ENCODE results near the gene GNAS. TPM values are rescaled to one million over a fixed set of nuclear protein-coding genes. Genes with fewer than 3 reads are reported as not detected.

GNAS gene
- total and polyA plus RNA-seq, 4 experiments from 2014 or later: 70.1 to 645 (median 412) TPM

GRCh38 chr20:58865843-58866242, 13.3 kb downstream of the GNAS start:
- H3K27ac Mint-ChIP-seq: no peak overlapping the region
- DNase-seq: no peak
- H3K9me3 Mint-ChIP-seq: peaks cover 0 to 1% (median 0%) of the 10 kb centered on the region in 8 donors
- H3K36me3 Mint-ChIP-seq: no peaks in the 10 kb centered on the region
- Histone ChIP-seq H3K27me3 (ENCODE audit: insufficient read depth, low read length) (no peaks in the 10 kb centered on the region), H3K4me1 (ENCODE audit: insufficient read depth, low read length) (no peaks in the 10 kb centered on the region), H3K36me3 (ENCODE audit: insufficient read depth, low read length) (no peaks in the 10 kb centered on the region), H3K9me3 (ENCODE audit: control insufficient read depth in 1 of 2, low read length in 2 of 2) (no peaks in the 10 kb centered on the region), H3K4me3 (ENCODE audit: low read length in 2 of 2) (no peak overlapping the region), H3K27ac (ENCODE audit: low read depth, low read length) (no peak overlapping the region)
- peaks cover 0 to 3% (median 0%) of the 10 kb centered on the region in 4 donors for H3K4me1 Mint-ChIP-seq
- ChIA-PET POLR2A (ENCODE audit: partially characterized antibody) (no interaction called here), CTCF (ENCODE audit: partially characterized antibody) (interaction anchor here (0.7 to 2.7 kb wide), 3 partner anchors 356 to 630 kb away, joined by 4 to 9 read pairs (median 6); no protein-coding TSS in a partner anchor)
- no peak overlapping the region for H3K4me3 Mint-ChIP-seq
- intact Hi-C loops (cut with micrococcal nuclease): no loop called here
- H3K27me3 Mint-ChIP-seq: peaks cover 7 to 10% of the 10 kb centered on the region in 2 donors

- peaks cover 0 to 1% (median 0%) of the 10 kb centered on the region in 8 donors for H3K9me3 Mint-ChIP-seq
- intact Hi-C loops (cut with micrococcal nuclease): no loop called here
Measured at GRCh38 chr20:58867211-58867610, 14.7 kb downstream of the GNAS start.

GRCh38 chr20:58868795-58869194, 16.3 kb downstream of the GNAS start:
- ChIA-PET POLR2A (ENCODE audit: partially characterized antibody) (no interaction called here), CTCF (ENCODE audit: partially characterized antibody) (no interaction called here)
- Histone ChIP-seq H3K27me3 (ENCODE audit: insufficient read depth, low read length) (no peaks in the 10 kb centered on the region), H3K4me3 (ENCODE audit: low read length in 2 of 2) (no peak overlapping the region), H3K36me3 (ENCODE audit: insufficient read depth, low read length) (no peaks in the 10 kb centered on the region), H3K4me1 (ENCODE audit: insufficient read depth, low read length) (no peaks in the 10 kb centered on the region), H3K9me3 (ENCODE audit: control insufficient read depth in 1 of 2, low read length in 2 of 2) (no peaks in the 10 kb centered on the region), H3K27ac (ENCODE audit: low read depth, low read length) (no peak overlapping the region)
- H3K9me3 Mint-ChIP-seq: peaks cover 0 to 1% (median 0%) of the 10 kb centered on the region in 8 donors
- H3K36me3 Mint-ChIP-seq: no peaks in the 10 kb centered on the region
- H3K4me1 Mint-ChIP-seq: peaks cover 0 to 3% (median 0%) of the 10 kb centered on the region in 4 donors
- intact Hi-C loops (cut with micrococcal nuclease): no loop called here
- no peak overlapping the region for H3K27ac Mint-ChIP-seq
- H3K27me3 Mint-ChIP-seq: no peaks in the 10 kb centered on the region
- DNase-seq: no peak
- no peak overlapping the region for H3K4me3 Mint-ChIP-seq

More at GRCh38 chr20:58867211-58867610, 14.7 kb downstream of the GNAS start:
- H3K4me3 ChIP-seq (ENCODE audit: low read length in 2 of 2): no peak overlapping the region
- DNase-seq: no peak
- Mint-ChIP-seq H3K27me3 (peaks cover 1 to 6% of the 10 kb centered on the region in 2 donors), H3K4me1 (peaks cover 0 to 3% (median 0%) of the 10 kb centered on the region in 4 donors), H3K27ac (no peak overlapping the region), H3K36me3 (no peaks in the 10 kb centered on the region), H3K4me3 (no peak overlapping the region)
- CTCF ChIA-PET (ENCODE audit: partially characterized antibody): interaction anchor here (0.7 to 2.7 kb wide), 10 partner anchors 10 to 629 kb away, joined by 3 to 9 read pairs (median 6); no protein-coding TSS in a partner anchor
- POLR2A ChIA-PET (ENCODE audit: partially characterized antibody): interaction anchor here (0.5 to 1.1 kb wide), 2 partner anchors 165 to 534 kb away, joined by 3 read pairs; partner anchors contain the start of gene ATP5F1E
- H3K36me3 ChIP-seq (ENCODE audit: insufficient read depth, low read length): no peaks in the 10 kb centered on the region
- no peaks in the 10 kb centered on the region for H3K27me3 ChIP-seq (ENCODE audit: insufficient read depth, low read length)
- H3K27ac ChIP-seq (ENCODE audit: low read depth, low read length): no peak overlapping the region
- no peaks in the 10 kb centered on the region for H3K4me1 ChIP-seq (ENCODE audit: insufficient read depth, low read length)
- no peaks in the 10 kb centered on the region for H3K9me3 ChIP-seq (ENCODE audit: control insufficient read depth in 1 of 2, low read length in 2 of 2)

GRCh38 chr20:58869662-58870227, 17.2 kb downstream of the GNAS start:
- Histone ChIP-seq H3K4me1 (ENCODE audit: insufficient read depth, low read length) (no peaks in the 10 kb centered on the region), H3K27ac (ENCODE audit: low read depth, low read length) (no peak overlapping the region), H3K4me3 (ENCODE audit: low read length in 2 of 2) (no peak overlapping the region), H3K9me3 (ENCODE audit: control insufficient read depth in 1 of 2, low read length in 2 of 2) (no peaks in the 10 kb centered on the region), H3K36me3 (ENCODE audit: insufficient read depth, low read length) (no peaks in the 10 kb centered on the region), H3K27me3 (ENCODE audit: insufficient read depth, low read length) (no peaks in the 10 kb centered on the region)
- ChIA-PET POLR2A (ENCODE audit: partially characterized antibody) (interaction anchor here (0.8 to 1.5 kb wide), 2 partner anchors 162 to 309 kb away, joined by 3 to 4 read pairs; partner anchors contain the start of gene ATP5F1E), CTCF (ENCODE audit: partially characterized antibody) (interaction anchor here (0.7 to 3.3 kb wide), 19 partner anchors 9 to 1077 kb away, joined by 3 to 21 read pairs (median 4); partner anchors contain the start of gene TUBB1)
- H3K27me3 Mint-ChIP-seq: no peaks in the 10 kb centered on the region
- H3K9me3 Mint-ChIP-seq: peaks cover 0 to 1% (median 0%) of the 10 kb centered on the region in 8 donors
- intact Hi-C loops (cut with micrococcal nuclease): loop anchor here (1.0 to 5.0 kb wide), 5 partner anchors 217 to 585 kb away; no protein-coding TSS in a partner anchor
- no peaks in the 10 kb centered on the region for H3K36me3 Mint-ChIP-seq
- H3K27ac Mint-ChIP-seq: no peak overlapping the region
- DNase-seq: no peak
- peaks cover 0 to 3% (median 0%) of the 10 kb centered on the region in 4 donors for H3K4me1 Mint-ChIP-seq
- H3K4me3 Mint-ChIP-seq: no peak overlapping the region

GRCh38 chr20:58870293-58871014, 17.9 kb downstream of the GNAS start:
- Histone ChIP-seq H3K27me3 (ENCODE audit: insufficient read depth, low read length) (no peaks in the 10 kb centered on the region), H3K4me1 (ENCODE audit: insufficient read depth, low read length) (no peaks in the 10 kb centered on the region), H3K4me3 (ENCODE audit: low read length in 2 of 2) (no peak overlapping the region), H3K36me3 (ENCODE audit: insufficient read depth, low read length) (no peaks in the 10 kb centered on the region), H3K9me3 (ENCODE audit: control insufficient read depth in 1 of 2, low read length in 2 of 2) (no peaks in the 10 kb centered on the region), H3K27ac (ENCODE audit: low read depth, low read length) (no peak overlapping the region)
- peaks cover 0 to 1% (median 0%) of the 10 kb centered on the region in 8 donors for H3K9me3 Mint-ChIP-seq
- DNase-seq: peak in 4 of 5 donors; percentile 42 to 60 (median 48)
- no peaks in the 10 kb centered on the region for H3K36me3 Mint-ChIP-seq
- peak overlapping the region in 1 of 8 donors; percentile 32 for H3K4me3 Mint-ChIP-seq
- peak overlapping the region in 1 of 7 donors; percentile 57 for H3K27ac Mint-ChIP-seq
- ChIA-PET POLR2A (ENCODE audit: partially characterized antibody) (interaction anchor here (0.8 to 1.5 kb wide), 3 partner anchors 19 to 308 kb away, joined by 3 to 4 read pairs (median 3); partner anchors contain the start of gene ATP5F1E), CTCF (ENCODE audit: partially characterized antibody) (interaction anchor here (0.6 to 3.3 kb wide), 23 partner anchors 8 to 1076 kb away, joined by 3 to 21 read pairs (median 4); partner anchors contain the start of gene TUBB1)
- H3K4me1 Mint-ChIP-seq: peaks cover 0 to 3% (median 0%) of the 10 kb centered on the region in 4 donors
- no peaks in the 10 kb centered on the region for H3K27me3 Mint-ChIP-seq
- intact Hi-C loops (cut with micrococcal nuclease): loop anchor here (1.0 to 5.0 kb wide), 5 partner anchors 216 to 584 kb away; no protein-coding TSS in a partner anchor

GRCh38 chr20:58871533-58872102, 19.1 kb downstream of the GNAS start:
- CTCF ChIA-PET (ENCODE audit: partially characterized antibody): interaction anchor here (0.6 to 3.3 kb wide), 10 partner anchors 10 to 595 kb away, joined by 3 to 21 read pairs (median 5); partner anchors contain the start of gene TUBB1
- Mint-ChIP-seq H3K4me3 (no peak overlapping the region), H3K9me3 (peaks cover 0 to 1% (median 0%) of the 10 kb centered on the region in 8 donors), H3K27ac (no peak overlapping the region), H3K36me3 (no peaks in the 10 kb centered on the region), H3K4me1 (peaks cover 0 to 3% (median 0%) of the 10 kb centered on the region in 4 donors), H3K27me3 (no peaks in the 10 kb centered on the region)
- no peaks in the 10 kb centered on the region for H3K9me3 ChIP-seq (ENCODE audit: control insufficient read depth in 1 of 2, low read length in 2 of 2)
- no peaks in the 10 kb centered on the region for H3K36me3 ChIP-seq (ENCODE audit: insufficient read depth, low read length)
- H3K27me3 ChIP-seq (ENCODE audit: insufficient read depth, low read length): no peaks in the 10 kb centered on the region
- POLR2A ChIA-PET (ENCODE audit: partially characterized antibody): interaction anchor here (1.2 kb wide), 1 partner anchor 17 kb away, joined by 3 read pairs; no protein-coding TSS in a partner anchor
- H3K27ac ChIP-seq (ENCODE audit: low read depth, low read length): no peak overlapping the region
- no peak overlapping the region for H3K4me3 ChIP-seq (ENCODE audit: low read length in 2 of 2)
- H3K4me1 ChIP-seq (ENCODE audit: insufficient read depth, low read length): no peaks in the 10 kb centered on the region
- intact Hi-C loops (cut with micrococcal nuclease): loop anchor here (2.0 to 5.0 kb wide), 3 partner anchors 215 to 583 kb away; no protein-coding TSS in a partner anchor
- no peak for DNase-seq
